ENCODE results near the gene ADGRB3. TPM values are rescaled to one million over a fixed set of nuclear protein-coding genes. Genes with fewer than 3 reads are reported as not detected.
"Not testable (repeated sequence)": the region's sequence is repeated elsewhere in the genome, so short reads cannot be mapped to it uniquely, and the experiment has no call there.

ADGRB3 gene
- total RNA-seq, 2 experiments from 2014 or later = not detected

- DNase-seq = no peak
- CTCF ChIA-PET = no interaction called here
- intact Hi-C loops (cut with micrococcal nuclease) = no loop called here
- H3K4me3 Mint-ChIP-seq = no peak overlapping the region
- H3K27ac Mint-ChIP-seq = no peak overlapping the region
- no peaks in the 10 kb centered on the region for H3K27me3 Mint-ChIP-seq (ENCODE audit: low read depth)
- no peaks in the 10 kb centered on the region for H3K36me3 Mint-ChIP-seq (ENCODE audit: low read depth)
- no peaks in the 10 kb centered on the region for H3K4me1 Mint-ChIP-seq (ENCODE audit: low read depth)
- H3K9me3 Mint-ChIP-seq = no peaks in the 10 kb centered on the region
Observed at GRCh38 chr6:68652117-68652536, 17.0 kb downstream of the ADGRB3 start.

- CTCF ChIA-PET = no interaction called here
- Mint-ChIP-seq H3K27ac (no peak overlapping the region), H3K4me1 (ENCODE audit: low read depth) (no peaks in the 10 kb centered on the region), H3K4me3 (no peak overlapping the region), H3K27me3 (ENCODE audit: low read depth) (no peaks in the 10 kb centered on the region), H3K36me3 (ENCODE audit: low read depth) (no peaks in the 10 kb centered on the region), H3K9me3 (no peaks in the 10 kb centered on the region)
- intact Hi-C loops (cut with micrococcal nuclease) = no loop called here
- no peak for DNase-seq
Observed at GRCh38 chr6:68653074-68653705, 18.1 kb downstream of the ADGRB3 start.

- Mint-ChIP-seq H3K4me1 (ENCODE audit: low read depth) (no peaks in the 10 kb centered on the region), H3K4me3 (no peak overlapping the region), H3K27me3 (ENCODE audit: low read depth) (no peaks in the 10 kb centered on the region), H3K36me3 (ENCODE audit: low read depth) (no peaks in the 10 kb centered on the region), H3K27ac (no peak overlapping the region), H3K9me3 (no peaks in the 10 kb centered on the region)
- DNase-seq = no peak
- intact Hi-C loops (cut with micrococcal nuclease) = no loop called here
- CTCF ChIA-PET = no interaction called here
Observed at GRCh38 chr6:68653706-68654089, 18.6 kb downstream of the ADGRB3 start.

GRCh38 chr6:68654134-68654533 lies 19.1 kb downstream of the ADGRB3 start:
- no peaks in the 10 kb centered on the region for H3K9me3 Mint-ChIP-seq
- no peaks in the 10 kb centered on the region for H3K36me3 Mint-ChIP-seq (ENCODE audit: low read depth)
- H3K4me1 Mint-ChIP-seq (ENCODE audit: low read depth) = no peaks in the 10 kb centered on the region
- H3K4me3 Mint-ChIP-seq = no peak overlapping the region
- no peak overlapping the region for H3K27ac Mint-ChIP-seq
- CTCF ChIA-PET = no interaction called here
- no peak for DNase-seq
- H3K27me3 Mint-ChIP-seq (ENCODE audit: low read depth) = no peaks in the 10 kb centered on the region
- intact Hi-C loops (cut with micrococcal nuclease) = no loop called here

GRCh38 chr6:68655028-68655427 lies 19.9 kb downstream of the ADGRB3 start:
- Mint-ChIP-seq H3K4me1 (ENCODE audit: low read depth) (no peaks in the 10 kb centered on the region), H3K4me3 (no peak overlapping the region), H3K36me3 (ENCODE audit: low read depth) (no peaks in the 10 kb centered on the region), H3K9me3 (no peaks in the 10 kb centered on the region), H3K27me3 (ENCODE audit: low read depth) (no peaks in the 10 kb centered on the region), H3K27ac (no peak overlapping the region)
- intact Hi-C loops (cut with micrococcal nuclease) = no loop called here
- CTCF ChIA-PET = no interaction called here
- no peak for DNase-seq

GRCh38 chr6:68657374-68658139 lies 22.5 kb downstream of the ADGRB3 start:
- Mint-ChIP-seq H3K9me3 (no peaks in the 10 kb centered on the region), H3K4me3 (no peak overlapping the region), H3K4me1 (ENCODE audit: low read depth) (no peaks in the 10 kb centered on the region), H3K36me3 (ENCODE audit: low read depth) (no peaks in the 10 kb centered on the region), H3K27ac (no peak overlapping the region), H3K27me3 (ENCODE audit: low read depth) (no peaks in the 10 kb centered on the region)
- no peak for DNase-seq
- intact Hi-C loops (cut with micrococcal nuclease) = no loop called here
- CTCF ChIA-PET = no interaction called here

- CTCF ChIA-PET = no interaction called here
- H3K27me3 Mint-ChIP-seq (ENCODE audit: low read depth) = no peaks in the 10 kb centered on the region
Observed at GRCh38 chr6:68658338-68658737, 23.3 kb downstream of the ADGRB3 start.

GRCh38 chr6:68673255-68673654 lies 38.2 kb downstream of the ADGRB3 start:
- intact Hi-C loops (cut with micrococcal nuclease) = no loop called here
- Mint-ChIP-seq H3K4me1 (ENCODE audit: low read depth) (no peaks in the 10 kb centered on the region), H3K9me3 (no peaks in the 10 kb centered on the region), H3K36me3 (ENCODE audit: low read depth) (no peaks in the 10 kb centered on the region), H3K27ac (no peak overlapping the region), H3K4me3 (no peak overlapping the region), H3K27me3 (ENCODE audit: low read depth) (no peaks in the 10 kb centered on the region)
- DNase-seq = no peak
- CTCF ChIA-PET = no interaction called here

More at GRCh38 chr6:68658338-68658737, 23.3 kb downstream of the ADGRB3 start:
- no peaks in the 10 kb centered on the region for H3K4me1 Mint-ChIP-seq (ENCODE audit: low read depth)
- no peaks in the 10 kb centered on the region for H3K36me3 Mint-ChIP-seq (ENCODE audit: low read depth)
- no peak overlapping the region for H3K27ac Mint-ChIP-seq
- no peak overlapping the region for H3K4me3 Mint-ChIP-seq
- no peak for DNase-seq
- H3K9me3 Mint-ChIP-seq = no peaks in the 10 kb centered on the region
- intact Hi-C loops (cut with micrococcal nuclease) = no loop called here

- H3K36me3 Mint-ChIP-seq (ENCODE audit: low read depth) = no peaks in the 10 kb centered on the region
- no peaks in the 10 kb centered on the region for H3K4me1 Mint-ChIP-seq (ENCODE audit: low read depth)
- H3K27me3 Mint-ChIP-seq (ENCODE audit: low read depth) = no peaks in the 10 kb centered on the region
- no peaks in the 10 kb centered on the region for H3K9me3 Mint-ChIP-seq
- CTCF ChIA-PET = no interaction called here
- DNase-seq = no peak
- intact Hi-C loops (cut with micrococcal nuclease) = no loop called here
- no peak overlapping the region for H3K4me3 Mint-ChIP-seq
- no peak overlapping the region for H3K27ac Mint-ChIP-seq
Observed at GRCh38 chr6:68675548-68675947, 40.5 kb downstream of the ADGRB3 start.

GRCh38 chr6:68676094-68676493 lies 41.0 kb downstream of the ADGRB3 start:
- H3K36me3 Mint-ChIP-seq (ENCODE audit: low read depth); CTCF ChIA-PET; DNase-seq; intact Hi-C loops (cut with micrococcal nuclease); H3K9me3 Mint-ChIP-seq; H3K4me1 Mint-ChIP-seq (ENCODE audit: low read depth); H3K27me3 Mint-ChIP-seq (ENCODE audit: low read depth); H3K4me3 Mint-ChIP-seq; H3K27ac Mint-ChIP-seq: not testable (repeated sequence)

- no peak overlapping the region for H3K27ac Mint-ChIP-seq
- DNase-seq = no peak
- intact Hi-C loops (cut with micrococcal nuclease) = no loop called here
- no peaks in the 10 kb centered on the region for H3K27me3 Mint-ChIP-seq (ENCODE audit: low read depth)
- H3K4me3 Mint-ChIP-seq = no peak overlapping the region
- no peaks in the 10 kb centered on the region for H3K4me1 Mint-ChIP-seq (ENCODE audit: low read depth)
- no peaks in the 10 kb centered on the region for H3K36me3 Mint-ChIP-seq (ENCODE audit: low read depth)
- no peaks in the 10 kb centered on the region for H3K9me3 Mint-ChIP-seq
- CTCF ChIA-PET = no interaction called here
Observed at GRCh38 chr6:68677058-68677457, 42.0 kb downstream of the ADGRB3 start.

- Mint-ChIP-seq H3K9me3 (no peaks in the 10 kb centered on the region), H3K4me3 (no peak overlapping the region), H3K4me1 (ENCODE audit: low read depth) (no peaks in the 10 kb centered on the region), H3K27ac (no peak overlapping the region), H3K27me3 (ENCODE audit: low read depth) (no peaks in the 10 kb centered on the region), H3K36me3 (ENCODE audit: low read depth) (no peaks in the 10 kb centered on the region)
- intact Hi-C loops (cut with micrococcal nuclease) = no loop called here
- CTCF ChIA-PET = no interaction called here
- no peak for DNase-seq
Observed at GRCh38 chr6:68679399-68679798, 44.3 kb downstream of the ADGRB3 start.

GRCh38 chr6:68680264-68680663 lies 45.2 kb downstream of the ADGRB3 start:
- no peaks in the 10 kb centered on the region for H3K4me1 Mint-ChIP-seq (ENCODE audit: low read depth)
- H3K36me3 Mint-ChIP-seq (ENCODE audit: low read depth) = no peaks in the 10 kb centered on the region
- no peak for DNase-seq
- H3K27ac Mint-ChIP-seq = no peak overlapping the region
- H3K27me3 Mint-ChIP-seq (ENCODE audit: low read depth) = no peaks in the 10 kb centered on the region
- no peaks in the 10 kb centered on the region for H3K9me3 Mint-ChIP-seq
- CTCF ChIA-PET = interaction anchor here (0.5 kb wide), 1 partner anchor 11 kb away, joined by 3 read pairs; no protein-coding TSS in a partner anchor
- intact Hi-C loops (cut with micrococcal nuclease) = no loop called here
- no peak overlapping the region for H3K4me3 Mint-ChIP-seq
